HEK293 (cell line): ENCODE measurements around the gene FYB1.

Source experiments
- CTCF ChIA-PET: fragments of 350-600 bp; formaldehyde crosslinking; extraction: SDS; loops from one replicate; lab custom pipeline; 2021; ENCODE audit warnings: antibody characterized with exemption; lab: Yijun Ruan, JAX
- POLR2A ChIA-PET: fragments of 300-600 bp; formaldehyde crosslinking; extraction: SDS; loops from one replicate; lab custom pipeline; 2020; ENCODE audit warnings: antibody characterized with exemption, inconsistent platforms; lab: Yijun Ruan, JAX
- H3K27ac ChIP-seq: fragments of 200-500 bp; sonication (Bioruptor generic); 2 replicates; pipeline ENCODE4 v1.5.1; 2014; ENCODE audit warnings: low read depth, low read length, control low read depth, inconsistent platforms; ENCODE audit errors: extremely low read depth
- H3K36me3 ChIP-seq, 2 experiments: fragments of 200-500 bp in 1 of 2; sonication (Bioruptor generic) in 1 of 2; 1 replicate in 1 of 2; 2 replicates in 1 of 2; pipeline ENCODE4 v1.5.1; 2014 to 2017; ENCODE audit warnings: inconsistent platforms in 2 of 2, low read length in 2 of 2; ENCODE audit not compliant: control insufficient read depth in 2 of 2, insufficient read depth in 1 of 2
- H3K4me1 ChIP-seq: fragments of 200-500 bp; sonication (Bioruptor generic); 2 replicates; pipeline ENCODE4 v1.5.1; 2014; ENCODE audit warnings: mild to moderate bottlenecking, low read length, inconsistent platforms; ENCODE audit not compliant: control insufficient read depth, insufficient read depth
- H3K4me3 ChIP-seq: 2 replicates; pipeline ENCODE4 v1.5.1; 2011; ENCODE audit warnings: low read depth, mild to moderate bottlenecking, control low read depth, low read length, moderate library complexity
- H3K9me3 ChIP-seq: fragments of 200-500 bp; sonication (Bioruptor generic); 2 replicates; pipeline ENCODE4 v1.5.1; 2014; ENCODE audit warnings: low read depth, low read length, inconsistent platforms; ENCODE audit not compliant: control insufficient read depth, insufficient read depth
- AEBP2 ChIP-seq: fragments of 450-650 bp; formaldehyde crosslinking; IDR thresholded peaks from 2 replicates; pipeline ENCODE4 v1.5.1; 2016; ENCODE audit warnings: missing biosample characterization, missing genetic modification characterization, borderline replicate concordance
- BCL6B ChIP-seq: fragments of 450-650 bp; formaldehyde crosslinking; IDR thresholded peaks from 2 replicates; pipeline ENCODE4 v1.5.1; 2017; ENCODE audit warnings: missing biosample characterization, missing genetic modification characterization
- GLI4 ChIP-seq: fragments of 450-650 bp; formaldehyde crosslinking; IDR thresholded peaks from 2 replicates; pipeline ENCODE4 v1.5.1; 2016; ENCODE audit warnings: missing biosample characterization, missing genetic modification characterization
- MZF1 ChIP-seq: fragments of 450-650 bp; formaldehyde crosslinking; IDR thresholded peaks from 2 replicates; pipeline ENCODE4 v1.5.1; 2017; ENCODE audit warnings: missing biosample characterization, missing genetic modification characterization, borderline replicate concordance
- PRDM1 ChIP-seq: fragments of 450-650 bp; formaldehyde crosslinking; IDR thresholded peaks from 2 replicates; pipeline ENCODE4; 2016; ENCODE audit warnings: missing biosample characterization, missing genetic modification characterization
- SCRT2 ChIP-seq: fragments of 450-650 bp; formaldehyde crosslinking; IDR thresholded peaks from 2 replicates; pipeline ENCODE4 v1.5.1; 2016; ENCODE audit warnings: missing biosample characterization, missing genetic modification characterization
- SETDB1 ChIP-seq: IDR thresholded peaks from one replicate; pipeline ENCODE4 v1.6.1; 2017; ENCODE audit warnings: mild to moderate bottlenecking, low read length, moderate library complexity, mixed read lengths; ENCODE audit not compliant: insufficient read length
- SP7 ChIP-seq: fragments of 450-650 bp; formaldehyde crosslinking; IDR thresholded peaks from 2 replicates; pipeline ENCODE4 v1.5.1; 2016; ENCODE audit warnings: missing biosample characterization, missing genetic modification characterization
- ZNF169 ChIP-seq: fragments of 450-650 bp; formaldehyde crosslinking; IDR thresholded peaks from 2 replicates; pipeline ENCODE4 v1.5.1; 2016; ENCODE audit warnings: missing biosample characterization, missing genetic modification characterization
- ZNF341 ChIP-seq: fragments of 450-650 bp; formaldehyde crosslinking; IDR thresholded peaks from 2 replicates; pipeline ENCODE4; 2016; ENCODE audit warnings: low read depth, missing biosample characterization, missing genetic modification characterization
- ZNF391 ChIP-seq: fragments of 450-650 bp; formaldehyde crosslinking; IDR thresholded peaks from 2 replicates; pipeline ENCODE4 v1.5.1; 2016; ENCODE audit warnings: low read depth, missing biosample characterization, missing genetic modification characterization, borderline replicate concordance
- ZNF404 ChIP-seq: fragments of 450-650 bp; formaldehyde crosslinking; IDR thresholded peaks from 2 replicates; pipeline ENCODE4 v1.5.1; 2017; ENCODE audit warnings: missing biosample characterization, missing genetic modification characterization
- ZNF513 ChIP-seq: fragments of 450-650 bp; IDR thresholded peaks from 2 replicates; pipeline ENCODE4 v1.5.1; 2018; ENCODE audit warnings: missing biosample characterization, missing genetic modification characterization
- ZNF571 ChIP-seq: fragments of 450-650 bp; formaldehyde crosslinking; IDR thresholded peaks from 2 replicates; pipeline ENCODE4 v1.5.0; 2017; ENCODE audit warnings: missing biosample characterization, missing genetic modification characterization
- ZNF624 ChIP-seq: fragments of 450-650 bp; formaldehyde crosslinking; IDR thresholded peaks from 2 replicates; pipeline ENCODE4 v1.5.1; 2017; ENCODE audit warnings: missing biosample characterization, missing genetic modification characterization
- ZNF645 ChIP-seq: fragments of 450-650 bp; formaldehyde crosslinking; IDR thresholded peaks from 2 replicates; pipeline ENCODE4; 2016; ENCODE audit warnings: missing biosample characterization, missing genetic modification characterization

Gene FYB1

GRCh38 chr5:39092581-39093351 is 126.6 kb downstream of the FYB1 start (continued):
- TF ChIP-seq PRDM1 (tag by site-specific recombination) (0 out of 2 replicates have a peak, but pooled peaks have one; percentile 35), ZNF645 (tag by site-specific recombination) (no peak), ZNF341 (tag by site-specific recombination) (no peak), ZNF391 (tag by site-specific recombination) (no peak)

GRCh38 chr5:39091940-39092580 is 127.3 kb downstream of the FYB1 start:
- H3K27ac ChIP-seq, result no peak overlapping the region; the same call in 1 of the 2 replicates
- no peaks in the 10 kb centered on the region; the same call in 1 of the 2 replicates for H3K4me1 ChIP-seq
- 0 out of 2 replicates have a peak, but pooled peaks have one; percentile 8 for TF ChIP-seq ZNF624 (tag by site-specific recombination)
- TF ChIP-seq ZNF513, result no peak
- no peak for TF ChIP-seq GLI4 (tag by site-specific recombination)
- TF ChIP-seq SCRT2 (tag by site-specific recombination), result no peak
- no peak for TF ChIP-seq ZNF404 (tag by site-specific recombination)
- peak; percentile 81 for TF ChIP-seq MZF1
- peak; percentile 61 for TF ChIP-seq SETDB1
- no peak for TF ChIP-seq AEBP2
- TF ChIP-seq BCL6B (tag by site-specific recombination), result no peak
- no peak for TF ChIP-seq SP7
- TF ChIP-seq ZNF571, result no peak
- TF ChIP-seq ZNF169 (tag by site-specific recombination), result no peak
- TF ChIP-seq, all 188 proteins: peak for 3
- Histone ChIP-seq H3K36me3 (no peaks in the 10 kb centered on the region), H3K4me3 (no peak overlapping the region), H3K9me3 (no peaks in the 10 kb centered on the region)
- ChIA-PET CTCF (interaction anchor here (4.1 kb wide), 1 partner anchor 12 kb away, joined by 46 read pairs; no protein-coding TSS in a partner anchor), POLR2A (no interaction called here)

- Histone ChIP-seq H3K36me3 (no peaks in the 10 kb centered on the region), H3K4me3 (no peak overlapping the region), H3K27ac (no peak overlapping the region), H3K9me3 (no peaks in the 10 kb centered on the region), H3K4me1 (no peaks in the 10 kb centered on the region)
- ChIA-PET POLR2A (no interaction called here), CTCF (no interaction called here)
- no peak for TF ChIP-seq ZNF341 (tag by site-specific recombination)
- TF ChIP-seq, all 188 proteins: peak for 0
These were observed 135.4 kb downstream of the FYB1 start for GRCh38 chr5:39083968-39084367.
